Measurements from ENCODE around the gene DIAPH3. TPM values are rescaled to one million over a fixed set of nuclear protein-coding genes. Genes with fewer than 3 reads are reported as not detected.
A peak's percentile ranks its signal among the peaks of the same experiment; 100 is the strongest.

The DIAPH3 gene
- polyA plus RNA-seq, 2 of the 4 experiments (the other 2 are of a cell fraction) = 10.8 to 13.6 TPM

DNA sequence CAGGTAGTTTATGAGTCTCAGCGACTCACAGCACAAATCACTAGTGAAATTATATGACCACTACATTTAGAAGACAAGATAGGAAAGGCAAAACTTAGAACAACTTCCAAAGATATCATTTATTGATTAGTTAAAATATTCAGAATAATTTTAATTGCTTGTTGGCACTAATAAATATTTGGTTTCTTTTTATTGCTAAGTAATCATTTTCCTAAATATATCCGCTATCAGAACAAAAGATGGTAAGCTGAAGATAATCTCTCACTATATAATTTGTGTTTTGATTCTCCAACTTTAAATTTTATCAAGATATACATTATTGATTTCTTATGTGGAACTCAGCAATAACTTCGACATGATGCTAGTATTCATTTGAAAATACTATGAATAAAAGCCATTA, 248.5 kb downstream of the DIAPH3 start:
- POLR2A ChIA-PET = no interaction called here
- ATAC-seq (no peak), DNase-seq (ENCODE audit: low read depth in 1 of 2, low spot score in 1 of 2) (no peak), FAIRE-seq (no peak)
- no peak overlapping the region for H3K4me2 ChIP-seq
- CTCF ChIA-PET = no interaction called here
- WGBS (ENCODE audit: missing lambda C conversion rate) = 79% methylated on average over 3 of the region's 3 CpGs
- TF ChIP-seq HOXA7 (CRISPR knock-in tag; IDR thresholded peaks at IDR 0.05) (no peak), MAFK (IDR thresholded peaks at IDR 0.05; ENCODE audit: partially characterized antibody) (peak; percentile 47), HEYL (CRISPR knock-in tag; IDR thresholded peaks at IDR 0.05) (no peak), FOSB (CRISPR knock-in tag; IDR thresholded peaks at IDR 0.05) (no peak)
- H3K4me3 ChIP-seq = no peak overlapping the region
- no peaks in the 10 kb centered on the region for H3K4me1 ChIP-seq
- H3K9me3 ChIP-seq = no peaks in the 10 kb centered on the region
- no peak overlapping the region for H3K27ac ChIP-seq

GRCh38 chr13:59914556-59914955, 249.2 kb downstream of the DIAPH3 start:
- ChIA-PET CTCF (no interaction called here), POLR2A (no interaction called here)

DNA sequence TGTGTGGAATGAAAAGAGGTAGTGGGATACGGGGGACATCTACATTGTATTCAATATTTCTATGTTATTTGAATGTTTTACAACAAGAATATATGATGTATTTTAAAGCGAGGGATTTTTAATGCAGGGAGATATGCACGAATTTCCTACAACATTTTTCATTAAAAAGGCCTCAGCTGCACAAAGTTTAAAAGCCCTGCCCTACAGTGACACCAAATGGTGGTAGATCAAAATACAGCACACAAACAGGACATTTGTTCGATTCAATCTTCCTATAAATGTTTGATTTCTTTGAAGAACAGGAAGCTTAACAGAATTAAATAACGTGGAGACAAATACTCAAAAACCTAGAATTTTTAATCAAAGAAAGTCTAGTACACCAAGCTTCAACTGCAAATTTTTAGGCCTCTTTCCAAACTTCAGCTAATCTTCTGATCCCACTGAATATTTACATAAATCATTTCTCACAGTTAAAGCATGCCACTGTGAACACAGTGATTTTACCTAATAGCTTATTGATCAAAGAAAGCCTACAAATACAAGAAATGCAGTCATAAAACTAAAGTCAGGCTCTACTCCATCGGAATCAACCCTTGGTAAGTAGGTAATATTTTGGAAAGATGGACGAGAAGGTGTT, 257.2 kb downstream of the DIAPH3 start:
- POLR2A ChIA-PET = no interaction called here
- Histone ChIP-seq H3K9me3 (no peaks in the 10 kb centered on the region), H3K4me3 (no peak overlapping the region), H3K4me2 (no peak overlapping the region), H3K27ac (no peak overlapping the region), H3K4me1 (no peaks in the 10 kb centered on the region)
- FAIRE-seq (no peak), ATAC-seq (peak in 1 of 2 experiments; percentile 41; a peak in 1 of 6 replicates), DNase-seq (ENCODE audit: low read depth in 1 of 2, low spot score in 1 of 2) (peak in 1 of 2 experiments; percentile 9)
- peak; percentile 58 to 62 for TF ChIP-seq RAD21 (conservative IDR thresholded peaks at IDR 0.05 in 1 of 2, IDR thresholded peaks at IDR 0.05 in 1 of 2)
- no peak for TF ChIP-seq HOXB5 (CRISPR knock-in tag; IDR thresholded peaks at IDR 0.05)
- no peak for TF ChIP-seq ATOH8 (CRISPR knock-in tag; IDR thresholded peaks at IDR 0.05; ENCODE audit: low read depth)
- no peak for TF ChIP-seq RFX5 (IDR thresholded peaks at IDR 0.05)
- TF ChIP-seq, protein P1, sequence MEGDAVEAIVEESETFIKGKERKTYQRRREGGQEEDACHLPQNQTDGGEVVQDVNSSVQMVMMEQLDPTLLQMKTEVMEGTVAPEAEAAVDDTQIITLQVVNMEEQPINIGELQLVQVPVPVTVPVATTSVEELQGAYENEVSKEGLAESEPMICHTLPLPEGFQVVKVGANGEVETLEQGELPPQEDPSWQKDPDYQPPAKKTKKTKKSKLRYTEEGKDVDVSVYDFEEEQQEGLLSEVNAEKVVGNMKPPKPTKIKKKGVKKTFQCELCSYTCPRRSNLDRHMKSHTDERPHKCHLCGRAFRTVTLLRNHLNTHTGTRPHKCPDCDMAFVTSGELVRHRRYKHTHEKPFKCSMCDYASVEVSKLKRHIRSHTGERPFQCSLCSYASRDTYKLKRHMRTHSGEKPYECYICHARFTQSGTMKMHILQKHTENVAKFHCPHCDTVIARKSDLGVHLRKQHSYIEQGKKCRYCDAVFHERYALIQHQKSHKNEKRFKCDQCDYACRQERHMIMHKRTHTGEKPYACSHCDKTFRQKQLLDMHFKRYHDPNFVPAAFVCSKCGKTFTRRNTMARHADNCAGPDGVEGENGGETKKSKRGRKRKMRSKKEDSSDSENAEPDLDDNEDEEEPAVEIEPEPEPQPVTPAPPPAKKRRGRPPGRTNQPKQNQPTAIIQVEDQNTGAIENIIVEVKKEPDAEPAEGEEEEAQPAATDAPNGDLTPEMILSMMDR (IDR thresholded peaks at IDR 0.05) = peak; percentile 59
- TF ChIP-seq SMC3 (IDR thresholded peaks at IDR 0.05) = peak; percentile 27; the same call in 1 of the 3 replicates
- 41% methylated on average over 7 of the region's 7 CpGs for WGBS (ENCODE audit: missing lambda C conversion rate)
- CTCF ChIA-PET = interaction anchor here (0.6 to 3.0 kb wide), 13 partner anchors 30 to 515 kb away, joined by 3 to 38 read pairs (median 3); no protein-coding TSS in a partner anchor

More at GRCh38 chr13:59914556-59914955, 249.2 kb downstream of the DIAPH3 start:
- Histone ChIP-seq H3K4me3 (no peak overlapping the region), H3K27ac (no peak overlapping the region), H3K4me2 (no peak overlapping the region), H3K4me1 (no peaks in the 10 kb centered on the region), H3K9me3 (no peaks in the 10 kb centered on the region)
- WGBS (ENCODE audit: missing lambda C conversion rate) = 55% methylated on average over 2 of the region's 2 CpGs
- ATAC-seq = no peak
- TF ChIP-seq FOSB (CRISPR knock-in tag; IDR thresholded peaks at IDR 0.05) (no peak), RAD21 (conservative IDR thresholded peaks at IDR 0.05 in 1 of 2, IDR thresholded peaks at IDR 0.05 in 1 of 2) (no peak), RNF2 (IDR thresholded peaks at IDR 0.05; ENCODE audit: borderline replicate concordance, low read depth) (no peak), GATA3 (IDR thresholded peaks at IDR 0.05; ENCODE audit: borderline replicate concordance) (no peak), JUN (IDR thresholded peaks at IDR 0.05) (no peak), CHD4 (IDR thresholded peaks at IDR 0.05; ENCODE audit: borderline replicate concordance) (no peak), RFX5 (IDR thresholded peaks at IDR 0.05) (no peak), RCOR1 (IDR thresholded peaks at IDR 0.05; ENCODE audit: low read depth, low read length) (no peak), JUNB (IDR thresholded peaks at IDR 0.05) (no peak), POLR2AphosphoS2 (conservative IDR thresholded peaks at IDR 0.05; ENCODE audit: low read length) (no peak), FOXS1 (CRISPR knock-in tag; IDR thresholded peaks at IDR 0.05) (no peak)
- TF ChIP-seq, protein P2, sequence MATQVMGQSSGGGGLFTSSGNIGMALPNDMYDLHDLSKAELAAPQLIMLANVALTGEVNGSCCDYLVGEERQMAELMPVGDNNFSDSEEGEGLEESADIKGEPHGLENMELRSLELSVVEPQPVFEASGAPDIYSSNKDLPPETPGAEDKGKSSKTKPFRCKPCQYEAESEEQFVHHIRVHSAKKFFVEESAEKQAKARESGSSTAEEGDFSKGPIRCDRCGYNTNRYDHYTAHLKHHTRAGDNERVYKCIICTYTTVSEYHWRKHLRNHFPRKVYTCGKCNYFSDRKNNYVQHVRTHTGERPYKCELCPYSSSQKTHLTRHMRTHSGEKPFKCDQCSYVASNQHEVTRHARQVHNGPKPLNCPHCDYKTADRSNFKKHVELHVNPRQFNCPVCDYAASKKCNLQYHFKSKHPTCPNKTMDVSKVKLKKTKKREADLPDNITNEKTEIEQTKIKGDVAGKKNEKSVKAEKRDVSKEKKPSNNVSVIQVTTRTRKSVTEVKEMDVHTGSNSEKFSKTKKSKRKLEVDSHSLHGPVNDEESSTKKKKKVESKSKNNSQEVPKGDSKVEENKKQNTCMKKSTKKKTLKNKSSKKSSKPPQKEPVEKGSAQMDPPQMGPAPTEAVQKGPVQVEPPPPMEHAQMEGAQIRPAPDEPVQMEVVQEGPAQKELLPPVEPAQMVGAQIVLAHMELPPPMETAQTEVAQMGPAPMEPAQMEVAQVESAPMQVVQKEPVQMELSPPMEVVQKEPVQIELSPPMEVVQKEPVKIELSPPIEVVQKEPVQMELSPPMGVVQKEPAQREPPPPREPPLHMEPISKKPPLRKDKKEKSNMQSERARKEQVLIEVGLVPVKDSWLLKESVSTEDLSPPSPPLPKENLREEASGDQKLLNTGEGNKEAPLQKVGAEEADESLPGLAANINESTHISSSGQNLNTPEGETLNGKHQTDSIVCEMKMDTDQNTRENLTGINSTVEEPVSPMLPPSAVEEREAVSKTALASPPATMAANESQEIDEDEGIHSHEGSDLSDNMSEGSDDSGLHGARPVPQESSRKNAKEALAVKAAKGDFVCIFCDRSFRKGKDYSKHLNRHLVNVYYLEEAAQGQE (IDR thresholded peaks at IDR 0.05) = no peak
- TF ChIP-seq, protein P3, sequence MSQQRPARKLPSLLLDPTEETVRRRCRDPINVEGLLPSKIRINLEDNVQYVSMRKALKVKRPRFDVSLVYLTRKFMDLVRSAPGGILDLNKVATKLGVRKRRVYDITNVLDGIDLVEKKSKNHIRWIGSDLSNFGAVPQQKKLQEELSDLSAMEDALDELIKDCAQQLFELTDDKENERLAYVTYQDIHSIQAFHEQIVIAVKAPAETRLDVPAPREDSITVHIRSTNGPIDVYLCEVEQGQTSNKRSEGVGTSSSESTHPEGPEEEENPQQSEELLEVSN (IDR thresholded peaks at IDR 0.05; ENCODE audit: borderline replicate concordance, low read depth) = no peak
- TF ChIP-seq, protein P1 (IDR thresholded peaks at IDR 0.05) = no peak
- peak in 1 of 2 experiments; percentile 0 for DNase-seq (ENCODE audit: low read depth in 1 of 2, low spot score in 1 of 2)
- FAIRE-seq = no peak
